Thyroid gland (tissue), 4 donors: ENCODE results near the gene IL11. TPM values are rescaled to one million over a fixed set of nuclear protein-coding genes. Genes with fewer than 3 reads are reported as not detected.

ENCODE experiments used
- DNase-seq, 2 donors: peaks; one replicate each; pipeline ENCODE4 v3.0.0-alpha.2; 2019
- H3K27ac ChIP-seq, 3 donors: fragments of 200-600 bp; sonication (generic); 1 replicate in 2 of 3; 2 replicates in 1 of 3; pipeline ENCODE4 v1.5.1; 2016 to 2019; ENCODE audit warnings: mild to moderate bottlenecking in 1 of 3, moderate library complexity in 1 of 3
- H3K27me3 ChIP-seq: fragments of 200-600 bp; sonication (generic); one replicate; pipeline ENCODE4 v1.5.1; 2019
- H3K36me3 ChIP-seq, 2 donors: fragments of 200-600 bp; sonication (generic); one replicate each; pipeline ENCODE4 v1.5.1; 2016 to 2019
- H3K4me1 ChIP-seq, 2 donors: fragments of 200-600 bp; sonication (generic); one replicate each; pipeline ENCODE4 v1.5.1; 2017 to 2019
- H3K4me3 ChIP-seq, 3 donors: fragments of 200-600 bp; sonication (generic); replicated peaks in 1 of 3; 1 replicate in 2 of 3; 2 replicates in 1 of 3; pipeline ENCODE4 v1.5.1; 2016; ENCODE audit warnings: mild to moderate bottlenecking in 1 of 3
- H3K9me3 ChIP-seq: fragments of 200-600 bp; sonication (generic); one replicate; pipeline ENCODE4 v1.5.1; 2017
- CTCF ChIP-seq, 6 experiments: fragments of 200-600 bp in 3 of 6; fragments of 450-650 bp in 3 of 6; sonication (generic) in 3 of 6; IDR thresholded peaks; one replicate each; pipeline ENCODE4 v1.5.1; 2016 to 2019; ENCODE audit warnings: antibody characterized with exemption in 6 of 6, mild to moderate bottlenecking in 2 of 6, inconsistent platforms in 1 of 6, moderate library complexity in 1 of 6
- POLR2A ChIP-seq, 2 donors: fragments of 450-650 bp; IDR thresholded peaks; one replicate each; pipeline ENCODE4 v1.6.1; 2017; ENCODE audit warnings: antibody characterized with exemption in 2 of 2, mild to moderate bottlenecking in 2 of 2, moderate library complexity in 1 of 2
- WGBS, 2 donors: methylation state at CpG; one replicate each; pipeline ENCODE4 v1.1.5; 2017; 5-methylcytosine and 5-hydroxymethylcytosine counted together
- intact Hi-C: fragments of 100-400 bp; cut with DNase I; formaldehyde crosslinking; loops from one replicate; pipeline ENCODE4 v1.15.1; 2023
- total RNA-seq, 4 donors: library from RNA; depleted of rRNA; stranded (reverse); fragments of >200 nt; gene quantifications; one replicate each; pipeline ENCODE4 v1.2.3, GENCODE V29; 2016

Gene IL11
- total RNA-seq, 4 donors from 2014 or later = not detected

GRCh38 chr19:55366790-55367189, 3.5 kb downstream of the IL11 start:
- Histone ChIP-seq H3K27me3 (peaks cover 17% of the 10 kb centered on the region), H3K36me3 (no peaks in the 10 kb centered on the region), H3K27ac (no peak overlapping the region), H3K4me3 (no peak overlapping the region), H3K9me3 (no peaks in the 10 kb centered on the region), H3K4me1 (peaks cover 0 to 15% of the 10 kb centered on the region in 2 donors)
- no peak for TF ChIP-seq POLR2A (IDR thresholded peaks at IDR 0.05)
- TF ChIP-seq CTCF (IDR thresholded peaks at IDR 0.05) = no peak
- intact Hi-C loops = no loop called here
- no peak for DNase-seq
- 90 to 96% methylated on average over 3 of the region's 3 CpGs for WGBS, 2 donors

GRCh38 chr19:55365964-55366363, 4.3 kb downstream of the IL11 start:
- H3K9me3 ChIP-seq = no peaks in the 10 kb centered on the region
- peaks cover 0 to 15% of the 10 kb centered on the region in 2 donors for H3K4me1 ChIP-seq
- H3K4me3 ChIP-seq = no peak overlapping the region
- peaks cover 11% of the 10 kb centered on the region for H3K27me3 ChIP-seq
- no peak for TF ChIP-seq CTCF (IDR thresholded peaks at IDR 0.05)
- TF ChIP-seq POLR2A (IDR thresholded peaks at IDR 0.05) = no peak
- H3K27ac ChIP-seq = no peak overlapping the region
- WGBS, 2 donors = 75 to 83% methylated on average over 8 to 12 of the region's 19 CpGs
- intact Hi-C loops = no loop called here
- DNase-seq = no peak
- H3K36me3 ChIP-seq = no peaks in the 10 kb centered on the region

GRCh38 chr19:55365245-55365644, 5.0 kb downstream of the IL11 start:
- Histone ChIP-seq H3K36me3 (no peaks in the 10 kb centered on the region), H3K27ac (no peak overlapping the region), H3K4me3 (no peak overlapping the region), H3K9me3 (no peaks in the 10 kb centered on the region), H3K27me3 (peaks cover 7% of the 10 kb centered on the region), H3K4me1 (peaks cover 0 to 14% of the 10 kb centered on the region in 2 donors)
- DNase-seq = no peak
- WGBS, 2 donors = 71 to 81% methylated on average over 8 of the region's 8 CpGs
- TF ChIP-seq CTCF (IDR thresholded peaks at IDR 0.05) (no peak), POLR2A (IDR thresholded peaks at IDR 0.05) (no peak)
- intact Hi-C loops = no loop called here

GRCh38 chr19:55362990-55363716, 7.1 kb downstream of the IL11 start, which contains the start of gene GARIN5B:
GARIN5B (minus strand) TSS chr19:55363260; CDS start chr19:55363066, 194 bp downstream.
- no peaks in the 10 kb centered on the region for H3K27me3 ChIP-seq
- 58 to 71% methylated on average over 7 to 20 of the region's 27 CpGs for WGBS, 2 donors
- no peaks in the 10 kb centered on the region for H3K9me3 ChIP-seq
- no peak for DNase-seq
- no peak within 1 kb of the TSS for H3K4me3 ChIP-seq
- TF ChIP-seq CTCF (IDR thresholded peaks at IDR 0.05) (no peak), POLR2A (IDR thresholded peaks at IDR 0.05) (no peak)
- intact Hi-C loops = no loop called here
- H3K4me1 ChIP-seq = no peaks in the 10 kb centered on the region
- H3K36me3 ChIP-seq = no peaks in the 10 kb centered on the region
- H3K27ac ChIP-seq = no peak within 1 kb of the TSS

GRCh38 chr19:55362174-55362989, 7.9 kb downstream of the IL11 start:
- no peaks in the 10 kb centered on the region for H3K4me1 ChIP-seq
- H3K4me3 ChIP-seq = no peak overlapping the region
- H3K9me3 ChIP-seq = no peaks in the 10 kb centered on the region
- WGBS, 2 donors = 64 to 70% methylated on average over 14 to 30 of the region's 38 CpGs
- TF ChIP-seq CTCF (IDR thresholded peaks at IDR 0.05) (no peak), POLR2A (IDR thresholded peaks at IDR 0.05) (no peak)
- intact Hi-C loops = no loop called here
- H3K27ac ChIP-seq = no peak overlapping the region
- no peaks in the 10 kb centered on the region for H3K27me3 ChIP-seq
- no peak for DNase-seq
- H3K36me3 ChIP-seq = no peaks in the 10 kb centered on the region
